HG03095 (cell line): ENCODE measurements around the gene CTTNBP2.

ENCODE experiments used
- ATAC-seq: cut with Tn5 transposase; IDR thresholded peaks from one replicate; pipeline ENCODE4 v1.9.1; 2021; ENCODE audit warnings: moderate library complexity; ENCODE audit not compliant: unreplicated experiment

CTTNBP2 gene

DNA sequence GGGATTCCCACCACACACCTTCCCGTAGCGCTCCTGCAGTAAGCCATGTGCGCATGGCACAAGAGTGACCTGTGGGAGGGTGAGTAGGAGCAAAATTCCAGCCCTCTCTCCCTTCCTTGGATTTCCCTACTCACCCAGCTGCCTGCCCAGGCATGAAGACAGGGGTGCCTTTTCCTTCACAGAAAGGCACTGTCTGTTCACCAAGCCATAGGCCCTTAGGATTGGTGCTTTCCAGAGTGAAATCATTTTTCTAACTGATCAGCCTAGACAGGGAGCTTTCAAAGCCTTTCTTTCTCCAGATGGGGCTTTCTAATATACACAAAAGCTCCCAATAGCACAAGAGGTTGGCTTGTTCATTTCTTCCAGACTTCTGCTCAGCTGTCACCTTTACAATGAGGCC lies 79.7 kb downstream of the CTTNBP2 start:
- ATAC-seq, result no peak

DNA sequence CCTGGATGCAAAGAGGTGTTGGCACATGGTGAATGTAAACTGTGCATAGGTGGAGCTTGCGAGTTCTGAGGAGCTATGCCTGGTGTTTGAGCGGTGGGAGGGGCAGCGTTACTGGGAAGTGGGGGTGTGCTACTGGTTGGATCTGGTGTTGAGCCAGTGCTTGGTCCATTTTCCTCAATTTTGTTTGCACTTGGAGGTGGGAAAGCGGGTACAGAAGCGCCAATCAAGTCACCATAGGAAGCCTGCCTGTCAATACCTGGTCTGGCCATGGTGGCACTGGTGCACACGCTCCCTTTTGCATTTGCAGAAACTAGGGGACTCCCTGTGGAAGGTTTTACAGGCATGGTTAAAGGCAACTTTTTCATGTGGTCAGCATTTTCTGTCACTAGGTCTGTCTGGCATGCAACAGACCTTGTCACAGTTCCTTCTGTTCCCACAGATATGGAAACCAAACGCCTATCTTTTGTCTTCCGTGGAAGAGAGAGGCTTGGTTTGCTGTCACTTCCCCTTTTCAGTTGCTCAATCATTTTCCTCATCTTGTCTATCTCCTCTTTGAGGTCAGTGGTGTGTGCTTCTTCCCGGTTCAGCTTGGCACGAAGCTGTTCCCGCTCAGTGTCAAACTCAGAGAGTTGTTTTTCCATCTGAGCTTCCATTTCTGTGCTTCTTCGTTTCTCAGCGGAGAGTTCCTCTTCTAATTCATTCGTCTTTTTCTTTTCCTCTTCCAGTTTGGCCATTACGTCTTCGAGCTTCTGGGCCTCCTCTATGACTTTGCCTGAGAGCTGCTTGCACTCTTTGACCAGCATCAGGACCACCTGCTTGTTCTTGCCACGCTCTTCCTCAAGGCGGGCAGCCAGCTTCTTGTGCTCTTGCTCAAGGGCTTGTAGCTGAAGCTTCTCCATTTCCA lies 81.1 kb downstream of the CTTNBP2 start:
- ATAC-seq, result peak; percentile 71

GRCh38 chr7:117790731-117791130 lies 82.5 kb downstream of the CTTNBP2 start:
- no peak for ATAC-seq

- no peak for ATAC-seq
Observed at GRCh38 chr7:117790251-117790650, 83.0 kb downstream of the CTTNBP2 start.

GRCh38 chr7:117785431-117785830 lies 87.8 kb downstream of the CTTNBP2 start:
- no peak for ATAC-seq

GRCh38 chr7:117784315-117784714 lies 88.9 kb downstream of the CTTNBP2 start:
- ATAC-seq, result no peak

- no peak for ATAC-seq
Observed at GRCh38 chr7:117782761-117783160, 90.5 kb downstream of the CTTNBP2 start.

- ATAC-seq, result no peak
Observed at GRCh38 chr7:117781707-117782106, 91.5 kb downstream of the CTTNBP2 start.

DNA sequence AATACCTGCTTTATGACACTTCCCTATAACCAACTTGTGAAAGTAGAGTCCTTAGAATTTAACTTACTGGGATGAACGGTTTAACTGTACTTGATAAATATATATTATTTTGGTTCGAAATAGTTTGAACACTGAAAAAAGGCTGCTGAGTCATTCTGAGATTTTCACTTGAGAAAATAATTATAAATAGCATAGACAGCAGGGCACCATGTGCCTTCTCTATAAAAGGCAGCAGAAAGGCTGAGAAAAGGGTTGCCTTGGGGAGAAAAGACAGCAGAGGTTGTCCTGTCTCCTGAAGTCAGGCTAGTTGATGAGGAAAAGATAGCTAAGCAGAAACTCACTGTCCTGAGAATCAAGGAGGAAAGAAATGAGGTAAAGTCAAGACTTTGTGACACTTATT lies 92.4 kb downstream of the CTTNBP2 start:
- peak; percentile 85 for ATAC-seq

DNA sequence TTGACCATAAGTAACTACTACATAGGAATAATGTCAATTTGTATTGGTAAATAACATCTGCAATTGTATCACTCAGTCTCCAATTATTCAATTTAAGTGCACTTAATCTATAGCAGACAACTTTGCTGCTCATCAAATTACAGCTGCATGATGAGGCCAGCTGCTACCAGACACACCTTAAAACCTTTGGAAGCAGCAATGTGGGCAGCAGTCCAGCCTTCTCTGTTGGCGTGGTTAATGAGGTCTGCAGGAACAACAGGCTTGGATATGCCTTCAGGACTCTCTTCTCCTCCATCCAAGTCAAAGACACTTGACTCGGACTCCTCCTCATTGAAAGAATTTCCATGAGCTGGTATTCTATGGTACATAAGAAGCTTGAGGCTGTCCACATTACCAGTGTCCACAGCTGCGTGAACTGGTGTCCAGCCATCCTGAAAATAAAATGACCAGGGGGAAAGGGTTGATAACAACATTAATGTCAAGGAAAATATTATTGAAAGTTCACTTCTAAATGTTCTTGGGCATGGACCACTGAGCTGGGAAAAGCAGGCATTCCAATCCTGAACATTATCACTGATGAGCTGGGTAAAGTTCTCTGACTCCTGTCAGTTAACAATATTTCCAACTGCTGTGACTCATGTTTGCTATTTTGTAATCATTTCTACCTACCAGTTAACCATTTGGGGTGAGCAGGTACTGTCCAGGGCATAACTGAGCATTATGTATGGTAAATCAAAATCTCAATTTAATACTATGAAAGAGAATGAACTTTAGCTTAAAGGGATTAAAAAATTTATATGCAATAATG lies 95.7 kb downstream of the CTTNBP2 start:
- no peak for ATAC-seq

GRCh38 chr7:117776224-117776623 lies 97.0 kb downstream of the CTTNBP2 start:
- ATAC-seq, result no peak

DNA sequence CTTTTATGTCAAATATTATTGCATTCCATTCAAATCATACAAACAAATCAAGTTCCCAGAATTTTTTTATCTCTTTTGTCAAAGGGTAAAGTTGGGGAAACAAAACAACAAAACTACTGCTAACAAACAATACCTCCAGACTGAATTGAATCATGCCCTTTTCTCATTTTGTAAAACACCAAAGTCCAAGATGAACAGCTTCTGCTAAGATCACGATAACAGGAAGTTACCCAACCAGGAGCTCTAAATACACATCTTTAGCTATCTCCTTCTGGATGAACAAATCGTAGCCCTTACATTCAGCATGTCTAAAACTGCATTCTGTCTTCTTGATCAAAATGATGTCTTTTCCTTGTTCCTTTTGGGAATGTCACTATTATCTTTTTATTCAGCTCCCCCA lies 97.4 kb downstream of the CTTNBP2 start:
- no peak for ATAC-seq

- ATAC-seq, result no peak
Observed at GRCh38 chr7:117774943-117775342, 98.3 kb downstream of the CTTNBP2 start.

- ATAC-seq, result no peak
Observed at GRCh38 chr7:117772421-117772820, 100.8 kb downstream of the CTTNBP2 start.

DNA sequence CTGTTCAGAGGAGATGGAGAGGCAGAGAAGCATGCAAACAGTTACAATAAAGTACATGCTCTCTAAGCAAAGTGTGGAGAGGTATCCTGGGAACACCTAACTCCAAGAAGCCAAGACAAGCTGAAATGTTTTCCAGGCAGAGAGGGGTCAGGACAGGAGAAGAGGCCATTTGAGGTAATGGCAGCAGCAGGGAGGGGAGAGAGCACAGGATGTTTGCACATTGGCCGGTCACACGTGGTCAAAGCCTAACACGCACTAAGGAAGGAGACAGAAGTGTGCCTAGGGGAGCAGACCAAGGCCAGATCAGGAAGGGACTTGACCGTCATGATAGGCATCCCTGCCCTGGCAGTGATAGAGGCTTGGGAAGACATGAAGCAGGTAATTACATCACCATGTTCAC lies 101.5 kb downstream of the CTTNBP2 start:
- ATAC-seq, result no peak

- ATAC-seq, result peak; percentile 40
Observed at GRCh38 chr7:117769085-117769484, 104.2 kb downstream of the CTTNBP2 start.

DNA sequence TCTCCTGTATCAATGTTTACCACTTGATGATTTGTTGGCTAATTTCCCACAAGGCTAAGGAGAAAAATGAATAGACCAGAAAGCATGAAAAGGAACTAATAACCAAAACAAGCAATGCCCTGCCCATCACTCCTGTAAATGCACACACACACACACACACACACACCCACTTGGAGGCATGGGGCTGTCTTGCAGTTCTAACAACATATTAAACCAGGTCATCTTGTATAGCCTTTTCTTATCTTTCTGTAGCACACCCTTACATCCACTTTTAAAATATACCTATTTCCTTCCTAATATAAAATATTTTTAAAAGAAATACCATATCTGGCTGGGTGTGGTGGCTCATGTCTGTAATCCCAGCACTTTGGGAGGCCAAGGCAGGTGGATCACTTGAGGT lies 105.3 kb downstream of the CTTNBP2 start:
- ATAC-seq, result no peak

DNA sequence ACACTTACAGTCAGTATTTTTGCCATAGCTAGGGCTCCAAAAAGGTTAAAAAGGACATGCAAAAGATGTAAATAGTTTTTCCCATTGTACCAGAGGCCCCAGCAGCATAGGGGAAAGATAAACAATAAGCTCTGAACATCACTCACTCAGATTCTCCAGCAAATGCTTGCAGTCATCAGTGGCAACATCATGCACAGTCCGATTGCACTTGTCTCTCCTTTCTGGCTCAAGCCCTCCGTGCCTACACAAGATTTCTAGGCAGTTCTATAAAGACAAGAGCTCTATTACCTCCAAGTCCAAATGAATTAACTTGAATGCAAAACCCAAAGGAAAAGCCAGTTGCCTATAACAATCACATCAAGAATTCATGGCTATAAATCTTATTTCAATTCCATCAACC lies 106.3 kb downstream of the CTTNBP2 start:
- ATAC-seq, result no peak

GRCh38 chr7:117764031-117764430 lies 109.2 kb downstream of the CTTNBP2 start:
- ATAC-seq, result no peak

GRCh38 chr7:117762055-117762454 lies 111.2 kb downstream of the CTTNBP2 start:
- ATAC-seq, result no peak

- ATAC-seq, result no peak
Observed at GRCh38 chr7:117759950-117760640, 113.1 kb downstream of the CTTNBP2 start.
